Gastrocnemius medialis (tissue), 4 donors: ENCODE results near the gene BCL2.

ENCODE experiments used
- POLR2A ChIP-seq, 2 donors: fragments of 450-650 bp; IDR thresholded peaks; one replicate each; pipeline ENCODE4 v1.6.1; 2017; ENCODE audit warnings: antibody characterized with exemption in 2 of 2, mild to moderate bottlenecking in 2 of 2, moderate library complexity in 2 of 2
- TF ChIP-seq, protein P1 (sequence below), 5 experiments: fragments of 450-650 bp in 3 of 5; fragments of 200-600 bp in 2 of 5; sonication (generic) in 2 of 5; IDR thresholded peaks in 4 of 5; conservative IDR thresholded peaks in 1 of 5; 1 replicate in 4 of 5; 2 replicates in 1 of 5; pipeline ENCODE4 v1.5.1; 2016 to 2019; ENCODE audit warnings: antibody characterized with exemption in 5 of 5, mild to moderate bottlenecking in 3 of 5, moderate library complexity in 3 of 5

DNA sequence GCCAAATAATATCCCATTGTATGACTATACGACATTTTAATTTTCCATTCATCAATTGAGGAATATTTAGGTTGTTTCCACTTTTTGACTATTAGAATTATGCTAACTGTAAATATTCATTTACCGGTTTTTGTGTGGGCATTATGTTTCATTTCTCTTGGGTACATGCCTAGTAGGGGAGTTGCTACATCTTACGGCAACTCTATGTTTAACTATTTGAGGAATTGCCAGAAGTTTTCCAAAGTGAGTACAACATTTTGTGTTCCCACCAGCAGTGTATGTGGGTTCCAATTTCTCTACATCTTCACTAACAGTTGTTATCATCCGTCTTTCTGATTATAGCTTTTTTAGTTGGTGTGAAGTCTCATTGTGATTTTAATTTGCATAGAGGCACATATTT lies 49.0 kb upstream of the BCL2 start:
- TF ChIP-seq, protein P1, sequence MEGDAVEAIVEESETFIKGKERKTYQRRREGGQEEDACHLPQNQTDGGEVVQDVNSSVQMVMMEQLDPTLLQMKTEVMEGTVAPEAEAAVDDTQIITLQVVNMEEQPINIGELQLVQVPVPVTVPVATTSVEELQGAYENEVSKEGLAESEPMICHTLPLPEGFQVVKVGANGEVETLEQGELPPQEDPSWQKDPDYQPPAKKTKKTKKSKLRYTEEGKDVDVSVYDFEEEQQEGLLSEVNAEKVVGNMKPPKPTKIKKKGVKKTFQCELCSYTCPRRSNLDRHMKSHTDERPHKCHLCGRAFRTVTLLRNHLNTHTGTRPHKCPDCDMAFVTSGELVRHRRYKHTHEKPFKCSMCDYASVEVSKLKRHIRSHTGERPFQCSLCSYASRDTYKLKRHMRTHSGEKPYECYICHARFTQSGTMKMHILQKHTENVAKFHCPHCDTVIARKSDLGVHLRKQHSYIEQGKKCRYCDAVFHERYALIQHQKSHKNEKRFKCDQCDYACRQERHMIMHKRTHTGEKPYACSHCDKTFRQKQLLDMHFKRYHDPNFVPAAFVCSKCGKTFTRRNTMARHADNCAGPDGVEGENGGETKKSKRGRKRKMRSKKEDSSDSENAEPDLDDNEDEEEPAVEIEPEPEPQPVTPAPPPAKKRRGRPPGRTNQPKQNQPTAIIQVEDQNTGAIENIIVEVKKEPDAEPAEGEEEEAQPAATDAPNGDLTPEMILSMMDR (IDR thresholded peaks at IDR 0.05 in 4 of 5, conservative IDR thresholded peaks at IDR 0.05 in 1 of 5) = no peak
- no peak for TF ChIP-seq POLR2A (IDR thresholded peaks at IDR 0.05)
